HEK293T (cell line): Measurements from ENCODE around the gene RTL3.
"Not testable (repeated sequence)": the region's sequence is repeated elsewhere in the genome, so short reads cannot be mapped to it uniquely, and the experiment has no call there.

Experiments
- CTCF ChIA-PET: fragments of 350-600 bp; formaldehyde crosslinking; extraction: SDS; loops from one replicate; lab custom pipeline; 2021; ENCODE audit warnings: antibody characterized with exemption, inconsistent platforms; lab: Yijun Ruan, JAX
- POLR2A ChIA-PET: fragments of 350-600 bp; formaldehyde crosslinking; extraction: SDS; loops from one replicate; lab custom pipeline; 2020; ENCODE audit warnings: antibody characterized with exemption, inconsistent platforms; lab: Yijun Ruan, JAX
- DNase-seq: peaks from one replicate; pipeline ENCODE4 v3.0.0; 2012; ENCODE audit warnings: mixed read lengths; ENCODE audit errors: extremely low spot score
- ARNT ChIP-seq: fragments of 450-650 bp; IDR thresholded peaks from 2 replicates; pipeline ENCODE4 v1.6.1; 2017; ENCODE audit warnings: mild to moderate bottlenecking
- BHLHE40 ChIP-seq: fragments of 450-650 bp; IDR thresholded peaks from 2 replicates; pipeline ENCODE4 v1.6.1; 2016; ENCODE audit warnings: mild to moderate bottlenecking, moderate library complexity, borderline replicate concordance
- CTBP1 ChIP-seq: fragments of 450-650 bp; IDR thresholded peaks from 2 replicates; pipeline ENCODE4 v1.6.1; 2016; ENCODE audit warnings: borderline replicate concordance
- ELF4 ChIP-seq: fragments of 450-650 bp; IDR thresholded peaks from 2 replicates; pipeline ENCODE4 v1.6.1; 2017; ENCODE audit warnings: antibody characterized with exemption
- FOXA1 ChIP-seq: fragments of 450-650 bp; IDR thresholded peaks from 2 replicates; pipeline ENCODE4 v1.6.1; 2016; ENCODE audit warnings: mild to moderate bottlenecking
- FOXK2 ChIP-seq: fragments of 450-650 bp; IDR thresholded peaks from 2 replicates; pipeline ENCODE4 v1.6.1; 2016; ENCODE audit warnings: mild to moderate bottlenecking
- FOXM1 ChIP-seq: fragments of 450-650 bp; IDR thresholded peaks from 2 replicates; pipeline ENCODE4 v1.6.1; 2017; ENCODE audit warnings: mild to moderate bottlenecking, borderline replicate concordance
- HDGF ChIP-seq: fragments of 450-650 bp; IDR thresholded peaks from 2 replicates; pipeline ENCODE4 v1.6.1; 2017; ENCODE audit warnings: antibody characterized with exemption, borderline replicate concordance
- L3MBTL2 ChIP-seq: fragments of 450-650 bp; conservative IDR thresholded peaks from 2 replicates; pipeline ENCODE4 v1.6.1; 2016; ENCODE audit warnings: mild to moderate bottlenecking
- LEF1 ChIP-seq: fragments of 450-650 bp; IDR thresholded peaks from 2 replicates; pipeline ENCODE4 v1.6.1; 2017; ENCODE audit warnings: mild to moderate bottlenecking, borderline replicate concordance
- NFRKB ChIP-seq: fragments of 450-650 bp; IDR thresholded peaks from 2 replicates; pipeline ENCODE4 v1.6.1; 2016; ENCODE audit warnings: mild to moderate bottlenecking, moderate library complexity
- SP1 ChIP-seq: fragments of 450-650 bp; IDR thresholded peaks from 2 replicates; pipeline ENCODE4 v1.6.1; 2017
- SUZ12 ChIP-seq: fragments of 450-650 bp; IDR thresholded peaks from 2 replicates; pipeline ENCODE4 v1.6.1; 2016; ENCODE audit warnings: mild to moderate bottlenecking
- TARDBP ChIP-seq: fragments of 450-650 bp; IDR thresholded peaks from 2 replicates; pipeline ENCODE4 v1.6.1; 2016
- ZNF384 ChIP-seq: fragments of 450-650 bp; IDR thresholded peaks from 2 replicates; pipeline ENCODE4 v1.6.1; 2016
- TF ChIP-seq, protein P1 (sequence below): fragments of 450-650 bp; IDR thresholded peaks from 2 replicates; pipeline ENCODE4 v1.6.1; 2016

The RTL3 gene

GRCh38 chrX:78653118-78653822, 5.9 kb downstream of the RTL3 start:
- DNase-seq, result no peak
- TF ChIP-seq FOXA1 (no peak), ELF4 (no peak), LEF1 (no peak), L3MBTL2 (no peak), ARNT (no peak), BHLHE40 (no peak), ZNF384 (no peak), FOXK2 (no peak)
- TF ChIP-seq, protein P1, sequence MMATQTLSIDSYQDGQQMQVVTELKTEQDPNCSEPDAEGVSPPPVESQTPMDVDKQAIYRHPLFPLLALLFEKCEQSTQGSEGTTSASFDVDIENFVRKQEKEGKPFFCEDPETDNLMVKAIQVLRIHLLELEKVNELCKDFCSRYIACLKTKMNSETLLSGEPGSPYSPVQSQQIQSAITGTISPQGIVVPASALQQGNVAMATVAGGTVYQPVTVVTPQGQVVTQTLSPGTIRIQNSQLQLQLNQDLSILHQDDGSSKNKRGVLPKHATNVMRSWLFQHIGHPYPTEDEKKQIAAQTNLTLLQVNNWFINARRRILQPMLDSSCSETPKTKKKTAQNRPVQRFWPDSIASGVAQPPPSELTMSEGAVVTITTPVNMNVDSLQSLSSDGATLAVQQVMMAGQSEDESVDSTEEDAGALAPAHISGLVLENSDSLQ, result no peak
- POLR2A ChIA-PET, result no interaction called here
- CTCF ChIA-PET, result no interaction called here

GRCh38 chrX:78650906-78651437, 8.2 kb downstream of the RTL3 start:
- TF ChIP-seq CTBP1 (no peak), ZNF384 (no peak), NFRKB (no peak), FOXA1 (no peak), L3MBTL2 (no peak), SP1 (no peak), HDGF (no peak), FOXM1 (no peak), SUZ12 (no peak)
- TF ChIP-seq, protein P1, result no peak
- ChIA-PET POLR2A (no interaction called here), CTCF (no interaction called here)
- DNase-seq, result no peak

- TF ChIP-seq SUZ12 (no peak), FOXK2 (no peak), BHLHE40 (no peak)
- ChIA-PET POLR2A (no interaction called here), CTCF (no interaction called here)
- DNase-seq, result no peak
Observed at GRCh38 chrX:78643874-78644273, 15.3 kb downstream of the RTL3 start.

DNA sequence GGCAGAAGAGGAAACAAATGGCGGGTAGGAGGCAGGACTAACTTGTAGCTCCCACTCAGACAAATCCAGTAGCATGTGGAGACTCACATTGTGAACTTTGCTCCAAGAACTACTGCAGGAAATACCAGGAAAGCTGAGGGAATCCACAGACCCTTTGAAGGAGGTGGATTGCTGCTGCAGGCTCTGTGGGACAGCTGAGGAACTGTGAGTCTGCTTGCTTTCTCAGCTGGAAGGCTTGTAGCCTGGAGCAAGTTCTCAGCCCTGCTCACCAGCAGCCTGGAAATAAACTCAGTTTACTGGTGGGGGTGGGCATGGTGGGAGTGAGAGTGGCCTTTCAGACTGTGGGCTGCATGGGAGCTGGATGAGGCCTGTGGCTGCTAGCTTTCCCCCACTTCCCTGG, 16.0 kb downstream of the RTL3 start:
- no peak for DNase-seq

GRCh38 chrX:78636096-78636495, 23.0 kb downstream of the RTL3 start:
- POLR2A ChIA-PET, DNase-seq, CTCF ChIA-PET: not testable (repeated sequence)

More for the DNA sequence above, 16.0 kb downstream of the RTL3 start:
- ChIA-PET CTCF (no interaction called here), POLR2A (no interaction called here)
- TF ChIP-seq FOXA1, result no peak
- TF ChIP-seq TARDBP, result no peak
- no peak for TF ChIP-seq ARNT
- no peak for TF ChIP-seq LEF1
- no peak for TF ChIP-seq FOXM1
- no peak for TF ChIP-seq SUZ12
- TF ChIP-seq CTBP1, result no peak
- TF ChIP-seq, protein P1, result no peak
- TF ChIP-seq BHLHE40, result no peak
- TF ChIP-seq L3MBTL2, result no peak
- TF ChIP-seq ELF4, result no peak
- TF ChIP-seq SP1, result no peak
- no peak for TF ChIP-seq HDGF
- no peak for TF ChIP-seq FOXK2
- no peak for TF ChIP-seq NFRKB
- no peak for TF ChIP-seq ZNF384

DNA sequence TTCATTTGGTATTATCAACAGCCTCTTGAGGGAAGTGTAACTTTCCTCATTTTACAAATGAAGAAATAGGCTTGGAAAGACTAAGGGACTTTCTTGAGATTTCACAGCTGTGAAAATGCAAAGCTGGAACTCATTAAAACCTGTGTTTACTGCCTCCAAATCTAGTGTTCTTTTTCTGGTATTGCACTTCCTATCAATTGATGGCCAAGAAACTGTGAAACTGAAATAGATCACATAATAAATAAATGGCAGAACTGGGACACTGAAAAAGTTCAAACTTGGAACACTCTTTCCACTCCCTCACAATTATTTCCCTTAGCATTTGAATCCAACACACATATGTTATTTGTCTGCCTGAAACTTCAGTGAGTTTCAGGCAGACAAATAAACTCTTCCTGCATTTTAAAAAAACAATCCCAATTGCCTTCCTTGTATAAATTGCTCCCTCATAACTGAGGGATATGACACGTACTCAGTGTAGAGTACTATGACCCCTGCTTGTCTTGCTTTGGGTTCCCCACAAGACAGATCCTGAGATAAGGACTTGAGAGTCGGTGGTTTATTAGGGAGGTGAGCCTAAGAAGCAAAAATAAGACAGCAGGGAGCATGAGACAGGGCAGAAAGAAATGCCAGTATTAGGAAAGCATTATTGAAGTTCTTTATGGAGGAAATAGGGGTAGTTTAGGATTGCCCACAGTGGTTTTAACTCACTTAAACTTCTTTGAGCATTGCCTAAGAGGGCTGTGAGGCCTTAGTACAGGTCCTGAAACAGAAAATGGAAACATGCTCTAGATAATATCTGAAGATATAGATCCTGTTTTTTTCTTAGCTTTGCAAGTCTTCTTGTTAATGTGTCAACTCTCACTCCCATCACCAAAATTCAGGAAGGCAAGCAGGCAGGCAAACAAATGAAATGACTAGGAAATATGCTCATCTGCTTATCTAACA, 33.9 kb downstream of the RTL3 start:
- ChIA-PET POLR2A (no interaction called here), CTCF (no interaction called here)
- TF ChIP-seq FOXA1 (no peak), ZNF384 (no peak), ARNT (no peak), CTBP1 (no peak), FOXK2 (no peak), LEF1 (no peak), ELF4 (no peak), NFRKB (no peak), TARDBP (no peak), L3MBTL2 (no peak), SUZ12 (no peak), BHLHE40 (no peak), SP1 (no peak), FOXM1 (no peak), HDGF (no peak)
- TF ChIP-seq, protein P1, result no peak
- no peak for DNase-seq
